ENCODE results near the gene PARP15.
"Not testable (repeated sequence)": the region's sequence is repeated elsewhere in the genome, so short reads cannot be mapped to it uniquely, and the experiment has no call there.

PARP15 gene

DNA sequence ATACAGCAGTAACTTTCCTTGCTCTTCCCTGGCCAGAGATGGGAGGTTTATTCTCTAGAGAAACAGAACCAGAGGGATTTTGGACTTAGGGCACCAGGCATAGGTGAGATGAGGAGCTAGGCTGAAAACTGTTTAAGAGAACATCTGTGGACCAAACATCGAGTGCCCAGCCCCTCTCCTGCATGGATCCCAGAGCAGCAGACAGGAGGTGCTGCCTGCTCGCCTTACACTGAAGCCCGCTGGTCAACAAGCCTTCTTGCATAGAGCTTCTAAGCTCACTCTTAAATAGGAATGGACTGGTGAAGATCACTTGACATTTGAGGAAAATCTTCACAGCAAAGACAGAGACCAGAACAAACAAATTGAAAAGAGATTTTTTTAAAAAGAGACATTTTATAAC is 41.2 kb downstream of the PARP15 start:
- DNase-seq (ENCODE audit: low spot score), result no peak

DNA sequence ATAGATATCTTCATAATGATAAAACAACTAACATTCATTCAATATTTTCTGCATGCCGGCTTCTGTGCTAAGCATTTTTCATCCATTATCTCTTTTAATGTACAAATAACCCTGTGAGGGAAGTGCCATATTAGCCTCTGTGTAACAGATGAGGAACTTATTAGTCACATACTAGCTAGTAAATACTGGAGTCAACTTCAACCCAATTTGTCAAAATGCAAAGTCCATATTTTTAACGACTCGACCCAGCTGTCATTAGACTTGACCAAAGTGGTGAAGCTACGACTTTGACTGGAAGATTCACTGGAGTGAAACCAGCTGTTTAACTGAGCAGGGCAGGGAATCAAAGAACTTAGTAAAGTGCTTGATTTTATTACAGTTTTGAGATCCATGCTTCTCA is 41.6 kb downstream of the PARP15 start:
- no peak for DNase-seq (ENCODE audit: low spot score)

DNA sequence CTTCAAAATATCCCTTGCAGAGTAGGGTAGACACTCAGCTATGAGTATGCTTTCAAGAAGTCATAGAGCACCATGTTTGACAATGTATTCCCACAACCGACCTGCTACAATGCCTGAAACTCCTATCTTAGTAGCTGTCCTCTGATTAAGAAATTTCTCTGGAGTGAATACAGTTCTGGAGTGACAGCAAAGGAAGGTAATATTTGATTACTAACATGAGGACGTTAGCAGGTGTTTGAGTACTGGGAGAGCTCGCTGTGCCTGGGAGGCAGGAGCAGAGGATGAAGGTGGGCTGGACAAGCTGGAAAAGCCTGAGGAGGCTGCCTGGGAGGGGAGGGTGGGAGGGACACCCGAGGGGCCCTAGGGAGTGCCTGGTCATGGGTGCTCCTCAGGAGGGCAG is 42.9 kb downstream of the PARP15 start:
- no peak for DNase-seq (ENCODE audit: low spot score)

DNA sequence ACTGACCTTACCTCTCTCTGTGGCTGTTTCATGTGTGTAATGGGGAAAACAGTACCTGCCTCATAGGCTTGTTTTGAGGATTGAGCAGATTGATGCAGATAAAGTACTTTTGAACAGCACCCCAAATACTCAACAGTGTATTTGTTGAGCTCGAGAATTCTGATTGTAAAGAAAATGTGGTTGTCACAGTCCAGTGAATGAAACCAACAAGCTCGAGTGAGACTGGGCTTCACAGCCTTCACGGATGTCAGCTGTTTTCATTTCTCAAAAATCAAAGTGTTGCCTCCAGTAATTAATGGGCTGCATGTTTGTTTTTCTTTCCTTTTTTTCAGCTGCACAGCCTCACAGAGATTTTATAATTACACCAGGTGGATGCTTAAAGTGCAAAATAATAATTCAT is 43.7 kb downstream of the PARP15 start:
- DNase-seq (ENCODE audit: low spot score), result no peak

DNA sequence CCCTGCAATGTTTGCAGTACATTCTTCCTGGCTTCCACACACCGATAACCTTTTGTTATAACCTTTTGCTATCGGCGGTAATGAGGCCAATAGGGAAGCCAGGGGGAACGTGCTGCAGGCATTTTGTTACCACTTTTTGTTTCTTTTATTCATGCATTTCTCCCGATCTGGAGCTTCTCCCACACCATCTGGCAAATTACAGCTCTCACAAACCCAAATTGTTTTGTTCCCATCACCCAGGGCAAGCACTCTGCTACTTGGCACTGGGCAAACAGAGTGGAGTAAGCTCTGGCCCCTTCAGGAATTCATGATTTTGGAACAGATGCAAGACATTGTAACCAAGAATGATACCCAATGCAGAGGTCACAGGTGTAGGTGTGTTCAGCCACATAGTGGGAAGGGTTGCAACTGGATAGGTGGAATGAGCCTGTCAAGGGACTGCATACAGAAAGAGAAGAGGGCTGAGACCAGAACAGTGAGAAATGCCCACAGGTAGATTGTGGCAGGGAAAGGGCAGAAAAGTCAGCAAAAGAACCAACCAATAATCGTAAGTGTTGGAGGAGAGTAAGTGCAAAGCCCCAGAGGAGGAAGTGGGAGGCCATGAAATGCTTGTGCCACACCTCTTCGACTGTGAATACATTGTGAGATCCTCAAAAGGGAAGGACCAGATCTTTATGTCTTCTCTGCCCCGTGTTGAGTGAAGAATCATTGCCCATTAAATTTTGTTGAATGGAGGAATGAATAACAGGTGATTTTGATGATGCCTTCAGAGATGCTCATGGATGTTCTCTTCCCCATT is 45.8 kb downstream of the PARP15 start:
- DNase-seq (ENCODE audit: low spot score), result no peak

DNA sequence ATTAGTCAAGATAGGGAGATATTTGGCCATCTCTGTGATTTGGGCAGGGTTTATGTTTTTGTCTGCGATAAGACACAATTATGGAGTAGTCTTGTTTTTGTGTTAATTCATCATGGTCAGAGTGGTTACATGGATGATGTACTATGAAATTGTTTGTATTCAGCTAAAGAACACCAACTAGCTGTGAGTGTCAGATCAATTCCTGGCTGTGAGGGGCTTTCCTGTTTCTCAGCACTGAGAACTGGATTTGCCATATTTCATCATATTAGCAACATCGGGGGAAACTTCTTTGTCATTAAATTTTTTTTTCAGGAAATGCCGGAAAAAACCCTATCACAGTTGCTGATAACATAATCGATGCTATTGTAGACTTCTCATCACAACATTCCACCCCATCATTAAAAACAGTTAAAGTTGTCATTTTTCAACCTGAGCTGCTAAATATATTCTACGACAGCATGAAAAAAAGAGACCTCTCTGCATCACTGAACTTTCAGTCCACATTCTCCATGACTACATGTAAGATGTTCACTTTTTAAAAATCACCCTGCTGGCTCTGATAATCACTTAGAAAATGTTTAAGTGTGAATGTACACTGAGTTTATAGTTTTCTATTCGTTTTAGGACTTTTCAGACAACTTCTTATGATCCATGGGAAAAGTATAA is 49.2 kb downstream of the PARP15 start:
- no peak for DNase-seq (ENCODE audit: low spot score)

DNA sequence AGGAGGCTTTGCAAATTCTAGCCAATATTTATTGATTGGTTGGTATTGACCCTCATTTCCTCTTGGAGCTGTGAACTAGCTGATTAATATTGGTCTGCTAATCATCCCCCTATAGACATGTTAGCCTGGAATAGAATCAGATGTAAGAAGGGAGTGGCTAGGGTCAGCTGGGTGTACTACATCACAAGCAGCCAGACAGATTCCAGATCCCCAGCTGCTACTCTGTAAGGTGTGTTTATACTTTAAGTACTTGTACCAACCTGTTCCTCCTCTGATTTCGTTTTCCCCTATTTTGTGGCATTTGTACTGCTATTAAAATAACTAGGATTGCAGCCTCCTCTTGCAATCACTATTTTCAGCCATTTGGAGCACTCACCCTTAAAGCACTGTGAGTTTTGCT is 49.9 kb downstream of the PARP15 start:
- DNase-seq (ENCODE audit: low spot score), result no peak

DNA sequence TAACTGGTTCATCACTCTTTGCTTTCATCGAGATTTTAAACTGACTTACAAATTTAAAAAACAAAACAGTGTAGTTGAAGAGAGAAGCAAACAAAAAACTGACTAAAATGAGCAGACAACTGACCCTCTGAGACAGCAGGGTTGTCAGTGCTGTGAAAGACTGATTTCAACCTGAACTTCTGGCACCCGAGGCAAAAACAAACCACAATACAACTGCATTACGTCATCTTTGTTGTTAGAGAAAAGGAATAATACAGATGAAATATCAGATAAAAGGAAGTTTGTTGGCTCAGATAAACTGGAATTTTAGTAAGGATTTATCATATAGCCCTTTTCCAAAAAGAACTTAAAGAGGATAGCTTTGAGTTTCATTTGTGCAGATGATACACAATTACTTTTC is 51.1 kb downstream of the PARP15 start:
- DNase-seq (ENCODE audit: low spot score), result no peak

DNA sequence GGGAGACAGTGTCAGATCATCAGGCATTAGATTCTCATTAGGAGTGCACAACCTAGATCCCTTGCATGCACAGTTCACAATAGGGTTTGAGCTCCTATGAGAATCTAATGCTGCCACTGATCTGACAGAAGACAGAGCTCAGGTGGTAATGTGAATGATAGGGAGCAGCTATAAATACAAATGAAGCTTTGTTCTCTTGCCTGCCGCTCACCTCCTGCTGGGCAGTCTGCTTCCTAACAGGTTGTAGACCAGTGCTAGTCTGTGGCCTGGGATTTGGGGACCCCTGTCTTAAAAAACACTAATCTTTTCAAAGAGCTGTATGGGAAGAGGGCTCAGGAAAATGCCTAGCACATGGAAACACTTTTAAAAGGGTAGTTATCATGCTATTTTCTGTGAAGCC is 52.3 kb downstream of the PARP15 start:
- no peak for DNase-seq (ENCODE audit: low spot score)

DNA sequence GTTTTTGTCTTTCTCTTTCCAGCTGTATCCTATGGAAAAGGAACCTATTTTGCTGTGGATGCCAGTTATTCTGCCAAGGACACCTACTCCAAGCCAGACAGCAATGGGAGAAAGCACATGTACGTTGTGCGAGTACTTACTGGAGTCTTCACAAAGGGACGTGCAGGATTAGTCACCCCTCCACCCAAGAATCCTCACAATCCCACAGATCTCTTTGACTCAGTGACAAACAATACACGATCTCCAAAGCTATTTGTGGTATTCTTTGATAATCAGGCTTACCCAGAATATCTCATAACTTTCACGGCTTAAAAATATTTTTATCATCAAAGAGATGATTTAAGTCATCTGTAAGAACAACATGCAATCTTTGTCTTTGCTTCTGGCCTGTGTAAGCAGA is 58.3 kb downstream of the PARP15 start:
- no peak for DNase-seq (ENCODE audit: low spot score)

DNA sequence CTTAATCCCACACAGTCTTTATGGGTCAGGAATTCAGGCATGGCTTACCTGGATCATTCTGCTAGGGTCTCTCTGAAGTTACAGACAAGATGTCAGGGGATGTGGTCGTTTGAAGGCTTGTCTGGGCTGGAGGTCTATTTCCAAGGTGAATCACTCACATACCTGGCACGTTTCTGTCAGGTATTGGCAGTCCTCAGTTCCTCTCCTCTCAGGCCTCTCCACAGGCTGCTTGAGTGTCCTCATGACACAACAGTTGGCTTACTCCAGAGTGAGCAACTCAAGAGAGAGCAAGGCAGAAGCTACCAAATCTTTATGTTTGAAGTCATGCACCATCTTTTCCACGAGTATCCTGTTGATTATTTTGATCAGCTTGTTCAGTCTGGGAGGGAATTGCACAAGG is 59.2 kb downstream of the PARP15 start:
- DNase-seq (ENCODE audit: low spot score), result no peak

DNA sequence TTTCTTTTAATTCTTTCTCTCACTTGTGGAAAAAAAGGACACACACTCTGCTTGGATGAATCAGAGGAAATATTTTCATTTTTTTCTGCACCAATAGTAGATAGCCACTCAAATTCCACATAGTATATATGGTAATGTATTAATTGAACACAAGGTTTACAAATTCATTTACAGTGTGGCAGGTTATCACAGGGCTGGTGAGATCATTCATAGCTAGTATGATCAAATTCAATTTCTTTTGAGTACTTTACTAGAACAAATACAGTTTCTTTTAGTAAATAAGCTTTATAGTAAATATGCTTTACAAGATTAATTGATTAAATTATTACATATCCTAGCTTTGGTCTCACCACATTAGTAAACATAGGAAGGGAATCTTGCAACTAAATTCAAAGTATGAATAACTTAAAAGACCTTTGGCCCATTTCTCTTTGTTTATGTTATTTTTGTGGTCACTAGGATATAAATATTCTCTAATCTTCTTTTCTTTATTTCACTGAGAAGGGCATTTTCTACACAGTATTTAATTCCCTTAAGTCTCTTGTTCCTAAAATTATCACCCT is 63.1 kb downstream of the PARP15 start:
- no peak for DNase-seq (ENCODE audit: low spot score)

DNA sequence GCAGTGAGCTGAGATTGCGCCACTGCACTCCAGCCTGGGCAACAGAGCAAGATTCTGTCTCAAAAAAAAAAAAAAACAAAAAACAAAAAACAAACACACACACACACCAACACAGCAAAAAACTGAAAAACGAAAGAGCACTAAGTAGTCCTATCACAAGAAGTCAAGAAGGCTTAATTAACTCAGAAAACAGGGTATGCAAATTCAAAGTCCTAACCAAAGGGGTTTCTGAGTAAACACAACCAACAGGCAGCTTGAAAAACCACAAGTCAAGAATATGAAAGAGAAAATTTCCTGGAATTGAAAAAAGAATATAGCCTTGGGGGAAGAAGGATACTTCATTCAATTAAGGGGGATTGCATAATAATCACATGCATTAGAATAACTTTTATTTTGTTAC is 65.5 kb downstream of the PARP15 start:
- no peak for DNase-seq (ENCODE audit: low spot score)

DNA sequence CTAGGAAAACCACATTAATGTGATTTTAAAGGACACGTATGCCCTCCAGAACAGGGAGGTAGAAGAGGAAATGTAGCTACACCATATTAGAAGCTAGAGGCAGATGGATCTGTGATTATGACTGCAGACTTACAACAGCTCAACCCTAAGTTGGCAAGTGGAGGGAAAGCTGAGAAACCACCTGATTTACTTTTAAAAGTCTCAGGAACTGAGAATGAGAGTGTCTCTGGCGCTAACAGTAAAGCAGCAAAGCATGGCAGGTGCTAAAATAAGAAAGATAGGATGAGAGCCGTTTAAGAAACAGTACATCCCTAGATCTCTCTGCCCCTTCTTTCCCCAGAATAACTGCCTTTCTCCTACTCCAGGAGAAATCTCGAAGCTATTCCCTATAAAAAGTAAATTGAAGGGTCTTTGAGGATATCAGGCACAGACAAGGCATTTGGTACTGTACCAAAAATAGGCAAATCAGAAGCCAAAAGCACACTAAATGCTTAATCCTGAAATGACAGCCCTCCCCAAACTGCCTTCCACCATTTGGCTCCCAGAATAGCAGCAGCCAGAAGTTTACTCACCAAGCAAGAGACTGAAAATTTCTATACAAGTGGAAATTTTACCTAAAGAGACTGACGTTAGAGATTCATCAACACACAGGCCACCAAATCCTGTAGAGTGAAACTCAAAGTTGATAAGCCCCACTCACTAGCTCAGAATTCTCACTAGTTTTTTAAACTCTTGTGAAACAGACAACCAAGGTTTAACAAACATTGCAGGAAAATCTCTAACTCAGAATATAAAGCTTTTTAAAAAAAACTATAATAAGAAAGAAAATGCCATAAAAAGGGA is 68.9 kb downstream of the PARP15 start:
- no peak for DNase-seq (ENCODE audit: low spot score)

DNA sequence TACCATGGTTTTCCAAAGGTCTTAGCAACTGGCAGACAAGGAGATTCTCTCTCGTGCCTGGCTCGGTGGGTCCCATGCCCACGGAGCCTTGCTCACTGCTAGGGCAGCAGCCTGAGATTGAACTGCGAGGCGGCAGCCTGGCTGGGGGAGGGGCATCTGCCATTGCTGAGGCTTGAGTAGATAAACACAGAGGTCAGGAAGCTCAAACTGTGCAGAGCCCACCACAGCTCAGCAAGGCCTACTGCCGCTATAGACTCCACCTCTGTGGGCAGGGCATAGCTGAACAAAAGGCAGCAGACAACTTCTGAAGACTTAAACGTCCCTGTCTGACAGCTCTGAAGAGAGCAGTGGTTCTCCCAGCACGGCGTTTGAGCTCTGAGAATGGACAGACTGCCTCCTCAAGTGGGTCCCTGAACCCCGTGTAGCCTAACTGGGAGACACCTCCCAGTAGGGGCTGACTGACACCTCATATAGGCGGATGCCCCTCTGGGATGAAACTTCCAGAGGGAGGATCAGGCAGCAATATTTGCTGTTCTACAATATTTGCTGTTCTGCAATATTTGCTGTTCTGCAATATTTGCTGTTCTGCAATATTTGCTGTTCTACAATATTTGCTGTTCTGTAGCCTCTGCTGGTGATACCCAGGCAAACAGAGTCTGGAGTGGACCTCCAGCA is 73.9 kb downstream of the PARP15 start:
- DNase-seq (ENCODE audit: low spot score), result not testable (repeated sequence)

DNA sequence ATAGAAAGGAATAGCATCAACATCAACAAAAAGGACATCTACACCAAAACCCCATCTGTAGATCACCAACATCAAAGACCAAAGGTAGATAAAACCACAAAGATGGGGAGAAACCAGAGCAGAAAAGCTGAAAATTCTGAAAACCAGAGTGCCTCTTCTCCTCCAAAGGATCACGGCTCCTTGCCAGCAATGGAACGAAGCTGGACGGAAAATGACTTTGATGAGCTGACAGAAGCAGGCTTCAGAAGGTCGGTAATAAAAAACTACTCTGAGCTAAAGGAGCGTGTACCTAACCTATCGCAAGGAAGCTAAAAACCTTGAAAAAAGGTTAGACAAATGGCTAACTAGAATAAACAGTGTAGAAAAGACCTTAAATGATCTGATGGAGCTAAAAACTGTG is 74.5 kb downstream of the PARP15 start:
- DNase-seq (ENCODE audit: low spot score), result not testable (repeated sequence)

DNA sequence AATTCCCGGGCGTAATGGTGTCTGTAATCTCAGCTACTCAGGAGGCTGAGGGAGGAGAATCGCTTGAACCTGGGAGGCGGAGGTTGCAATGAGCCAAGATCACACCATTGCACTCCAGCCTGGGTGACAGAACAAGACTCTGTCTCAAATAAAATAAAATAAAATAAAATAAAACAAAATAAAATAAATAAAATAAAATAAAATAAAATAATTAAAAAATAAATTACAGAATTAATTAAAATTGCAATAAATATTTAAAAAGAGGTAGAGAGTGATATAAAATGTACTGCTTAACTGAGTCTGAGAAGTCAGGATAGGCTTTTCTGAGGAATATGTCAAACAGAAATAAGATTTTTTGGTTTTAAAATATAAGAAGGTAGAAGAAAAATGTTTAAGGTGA is 80.9 kb downstream of the PARP15 start:
- not testable (repeated sequence) for DNase-seq (ENCODE audit: low spot score)

DNA sequence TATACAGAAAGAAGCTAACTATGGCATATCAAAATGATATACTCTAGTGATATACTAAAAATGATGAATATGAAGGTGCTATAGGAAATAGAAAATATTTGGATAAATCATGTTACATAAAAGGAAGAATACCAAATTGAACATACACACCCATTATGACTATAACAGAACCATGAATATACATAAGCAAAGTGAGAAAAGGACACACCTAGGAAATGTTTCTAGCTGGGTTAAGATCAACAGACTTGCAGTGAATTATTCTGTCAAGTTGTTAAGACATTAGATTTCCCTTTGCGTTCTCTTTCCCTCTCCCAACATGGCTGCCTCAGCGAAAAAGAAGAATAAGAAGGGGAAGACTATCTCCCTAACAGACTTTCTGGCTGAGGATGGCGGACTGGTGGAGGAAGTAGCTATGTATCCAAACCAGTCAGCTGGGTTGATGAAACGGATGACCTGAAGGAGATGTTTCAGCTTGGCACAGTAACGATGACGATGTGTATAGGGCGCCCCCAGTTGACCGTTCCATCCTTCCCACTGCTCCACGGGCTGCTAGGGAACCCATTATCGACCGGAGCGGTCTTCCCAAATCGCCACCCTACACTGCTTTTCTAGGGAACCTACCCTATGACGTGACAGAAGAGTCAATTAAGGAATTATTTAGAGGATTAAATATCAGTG is 83.0 kb downstream of the PARP15 start:
- DNase-seq (ENCODE audit: low spot score), result no peak

DNA sequence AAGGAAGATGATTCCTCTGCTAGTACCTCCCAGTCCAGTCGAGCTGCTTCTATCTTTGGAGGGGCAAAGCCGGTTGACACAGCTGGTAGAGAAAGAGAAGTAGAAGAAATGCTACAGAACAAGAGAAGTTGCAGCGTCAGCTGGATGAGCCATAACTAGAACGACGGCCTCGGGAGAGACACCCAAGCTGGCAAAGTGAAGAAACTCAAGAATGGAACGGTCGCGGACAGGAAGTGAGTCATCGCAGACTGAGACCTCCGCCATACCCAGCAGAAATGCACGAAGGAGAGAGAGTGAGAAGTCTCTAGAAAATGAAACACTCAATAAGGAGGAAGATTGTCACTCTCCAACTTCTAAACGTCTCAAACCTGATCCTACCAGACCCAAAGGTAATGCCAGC is 84.2 kb downstream of the PARP15 start:
- no peak for DNase-seq (ENCODE audit: low spot score)

DNA sequence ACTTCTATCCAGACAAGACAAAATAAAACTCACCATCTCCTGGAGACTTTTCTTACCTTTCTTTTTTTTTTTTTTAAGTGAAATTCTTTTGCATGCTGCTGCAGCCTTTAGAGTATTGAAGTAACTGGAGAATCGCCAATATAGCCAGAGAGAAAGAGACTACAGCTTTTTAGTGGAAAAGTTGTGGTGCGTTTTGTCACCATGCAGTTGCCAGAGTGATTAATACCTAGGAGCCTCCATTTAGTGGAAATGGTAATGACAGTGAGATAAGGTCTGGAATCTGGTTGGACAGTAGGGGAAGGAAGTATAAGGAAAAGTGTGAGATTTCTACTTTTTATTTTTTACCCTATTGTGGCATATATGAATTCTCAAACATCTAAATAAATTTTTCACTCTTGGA is 85.1 kb downstream of the PARP15 start:
- no peak for DNase-seq (ENCODE audit: low spot score)

DNA sequence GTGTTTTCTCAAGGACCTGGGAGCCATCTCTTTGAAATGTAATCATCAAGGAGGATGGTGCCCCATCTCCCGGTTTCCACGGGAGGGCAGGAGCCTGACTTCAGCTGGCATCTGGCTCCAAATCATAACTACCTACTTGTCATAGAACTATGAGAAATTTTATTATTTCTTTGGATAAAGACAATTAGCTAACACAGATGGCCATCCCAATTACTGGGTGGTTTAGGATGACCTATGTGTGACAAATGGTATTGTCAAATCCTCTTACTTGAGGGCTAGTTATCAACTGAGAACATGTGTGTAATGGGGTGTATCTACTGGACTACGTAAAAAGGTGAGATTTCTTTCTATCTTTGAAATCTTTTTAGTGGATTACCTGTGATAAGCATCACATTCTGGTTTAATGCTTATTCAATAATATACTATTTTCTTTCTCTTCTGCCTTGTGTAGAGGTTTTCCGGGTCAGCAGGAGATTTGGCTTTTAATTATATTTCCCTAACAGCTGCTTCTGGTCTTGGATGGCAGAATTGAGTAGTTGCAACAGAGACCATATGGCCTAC is 87.9 kb downstream of the PARP15 start:
- DNase-seq (ENCODE audit: low spot score), result no peak

Data from ecto neural progenitor cell (in vitro differentiated cells).